HL-60 (cell line): ENCODE measurements around the gene PPP2R5C.

Source experiments
- GABPA ChIP-seq: IDR thresholded peaks from 2 replicates; pipeline ENCODE4 v1.6.1; 2012; ENCODE audit warnings: low read depth
- POLR2AphosphoS5 ChIP-seq: IDR thresholded peaks from 2 replicates; pipeline ENCODE4 v1.6.1; 2012; ENCODE audit warnings: low read depth
- SPI1 ChIP-seq: IDR thresholded peaks from 2 replicates; pipeline ENCODE4 v1.6.1; 2012; ENCODE audit warnings: low read depth, mild to moderate bottlenecking, borderline replicate concordance
- TF ChIP-seq, protein P1 (sequence below): IDR thresholded peaks from one replicate; pipeline ENCODE4 v1.5.1; 2011; ENCODE audit warnings: low read length, control low read depth, inconsistent platforms; ENCODE audit not compliant: insufficient read depth
- TF ChIP-seq, protein P2 (sequence below): IDR thresholded peaks from 2 replicates; pipeline ENCODE4 v1.6.1; 2012; ENCODE audit warnings: low read depth; ENCODE audit not compliant: insufficient replicate concordance

DNA sequence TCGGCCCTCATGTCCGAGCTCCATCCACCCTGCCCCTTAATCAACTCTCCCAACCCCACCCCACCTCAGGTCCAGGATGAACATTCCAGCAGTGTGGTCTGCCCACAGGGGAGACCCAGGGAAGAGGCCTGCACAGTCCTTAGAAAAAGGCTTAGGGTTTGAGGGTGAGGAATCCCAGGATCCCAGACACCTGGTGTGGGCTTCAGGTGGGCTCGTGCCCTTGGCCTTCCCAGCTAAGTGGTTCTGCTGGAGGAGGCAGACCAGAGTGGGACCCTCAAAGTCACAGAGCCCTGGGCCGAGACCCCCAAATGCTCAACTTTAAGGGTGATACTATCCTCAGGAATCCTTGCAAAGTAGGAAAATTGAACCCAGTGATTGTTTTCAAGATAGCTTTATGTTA lies 25.4 kb upstream of the PPP2R5C start:
- TF ChIP-seq SPI1 = no peak
- TF ChIP-seq, protein P1, sequence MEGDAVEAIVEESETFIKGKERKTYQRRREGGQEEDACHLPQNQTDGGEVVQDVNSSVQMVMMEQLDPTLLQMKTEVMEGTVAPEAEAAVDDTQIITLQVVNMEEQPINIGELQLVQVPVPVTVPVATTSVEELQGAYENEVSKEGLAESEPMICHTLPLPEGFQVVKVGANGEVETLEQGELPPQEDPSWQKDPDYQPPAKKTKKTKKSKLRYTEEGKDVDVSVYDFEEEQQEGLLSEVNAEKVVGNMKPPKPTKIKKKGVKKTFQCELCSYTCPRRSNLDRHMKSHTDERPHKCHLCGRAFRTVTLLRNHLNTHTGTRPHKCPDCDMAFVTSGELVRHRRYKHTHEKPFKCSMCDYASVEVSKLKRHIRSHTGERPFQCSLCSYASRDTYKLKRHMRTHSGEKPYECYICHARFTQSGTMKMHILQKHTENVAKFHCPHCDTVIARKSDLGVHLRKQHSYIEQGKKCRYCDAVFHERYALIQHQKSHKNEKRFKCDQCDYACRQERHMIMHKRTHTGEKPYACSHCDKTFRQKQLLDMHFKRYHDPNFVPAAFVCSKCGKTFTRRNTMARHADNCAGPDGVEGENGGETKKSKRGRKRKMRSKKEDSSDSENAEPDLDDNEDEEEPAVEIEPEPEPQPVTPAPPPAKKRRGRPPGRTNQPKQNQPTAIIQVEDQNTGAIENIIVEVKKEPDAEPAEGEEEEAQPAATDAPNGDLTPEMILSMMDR = no peak
- no peak for TF ChIP-seq POLR2AphosphoS5
- no peak for TF ChIP-seq GABPA
- TF ChIP-seq, protein P2, sequence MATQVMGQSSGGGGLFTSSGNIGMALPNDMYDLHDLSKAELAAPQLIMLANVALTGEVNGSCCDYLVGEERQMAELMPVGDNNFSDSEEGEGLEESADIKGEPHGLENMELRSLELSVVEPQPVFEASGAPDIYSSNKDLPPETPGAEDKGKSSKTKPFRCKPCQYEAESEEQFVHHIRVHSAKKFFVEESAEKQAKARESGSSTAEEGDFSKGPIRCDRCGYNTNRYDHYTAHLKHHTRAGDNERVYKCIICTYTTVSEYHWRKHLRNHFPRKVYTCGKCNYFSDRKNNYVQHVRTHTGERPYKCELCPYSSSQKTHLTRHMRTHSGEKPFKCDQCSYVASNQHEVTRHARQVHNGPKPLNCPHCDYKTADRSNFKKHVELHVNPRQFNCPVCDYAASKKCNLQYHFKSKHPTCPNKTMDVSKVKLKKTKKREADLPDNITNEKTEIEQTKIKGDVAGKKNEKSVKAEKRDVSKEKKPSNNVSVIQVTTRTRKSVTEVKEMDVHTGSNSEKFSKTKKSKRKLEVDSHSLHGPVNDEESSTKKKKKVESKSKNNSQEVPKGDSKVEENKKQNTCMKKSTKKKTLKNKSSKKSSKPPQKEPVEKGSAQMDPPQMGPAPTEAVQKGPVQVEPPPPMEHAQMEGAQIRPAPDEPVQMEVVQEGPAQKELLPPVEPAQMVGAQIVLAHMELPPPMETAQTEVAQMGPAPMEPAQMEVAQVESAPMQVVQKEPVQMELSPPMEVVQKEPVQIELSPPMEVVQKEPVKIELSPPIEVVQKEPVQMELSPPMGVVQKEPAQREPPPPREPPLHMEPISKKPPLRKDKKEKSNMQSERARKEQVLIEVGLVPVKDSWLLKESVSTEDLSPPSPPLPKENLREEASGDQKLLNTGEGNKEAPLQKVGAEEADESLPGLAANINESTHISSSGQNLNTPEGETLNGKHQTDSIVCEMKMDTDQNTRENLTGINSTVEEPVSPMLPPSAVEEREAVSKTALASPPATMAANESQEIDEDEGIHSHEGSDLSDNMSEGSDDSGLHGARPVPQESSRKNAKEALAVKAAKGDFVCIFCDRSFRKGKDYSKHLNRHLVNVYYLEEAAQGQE = no peak
